Measurements from ENCODE around the gene SSBP2. TPM values are rescaled to one million over a fixed set of nuclear protein-coding genes. Genes with fewer than 3 reads are reported as not detected.

SSBP2 gene
- total RNA-seq (ENCODE audit: unreplicated experiment): 146 TPM
- long read RNA-seq, full-length matches to known transcripts: 83 of 103 reads
- long read RNA-seq, partial matches to known transcripts: 3 of 103 reads
- long read RNA-seq, other reads (novel, unspliced or antisense): 17 of 103 reads

DNA sequence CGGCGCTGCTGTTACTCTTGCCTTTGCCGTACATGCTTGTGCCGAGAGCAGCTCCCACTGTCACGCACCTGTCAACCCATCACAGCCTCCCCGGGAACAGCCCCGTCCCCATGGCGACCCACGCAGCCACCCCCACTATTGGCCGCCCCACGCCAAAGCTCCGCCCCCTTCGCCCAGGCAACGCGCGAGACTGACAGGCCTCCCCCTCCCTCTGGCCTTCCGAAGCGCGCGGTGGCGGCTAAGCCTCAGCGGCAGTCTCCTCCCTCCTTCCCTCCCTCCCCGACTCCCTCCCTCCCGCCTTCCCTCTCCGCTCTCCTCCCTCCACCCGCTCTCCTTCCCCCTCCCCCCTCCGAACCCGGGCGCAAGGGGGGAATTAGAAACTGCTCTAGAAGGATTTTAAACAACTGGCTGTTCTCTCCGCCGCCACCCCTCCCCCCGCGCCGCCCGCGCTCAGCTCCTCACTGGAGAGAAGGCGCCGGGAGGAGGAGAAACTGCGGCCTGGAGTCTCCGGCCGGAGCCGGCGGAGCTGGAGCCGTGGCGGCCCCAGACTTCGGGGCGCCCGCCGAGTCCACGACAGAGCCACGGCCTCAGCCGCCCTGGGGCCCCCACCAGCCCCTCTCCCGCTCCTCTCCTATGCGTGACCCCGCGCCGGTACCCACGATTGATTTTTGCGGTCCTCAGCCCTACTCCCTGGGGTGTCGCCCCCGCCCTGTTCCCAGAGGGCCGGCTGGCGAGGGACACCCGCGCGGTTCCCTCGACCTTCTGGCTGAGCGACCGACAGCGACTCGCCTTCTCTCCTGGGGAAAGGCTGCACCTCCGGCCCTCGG, at the start of gene SSBP2:
Gene SSBP2, minus strand, starts transcription at position 89 of the 827 bp plus-strand sequence. Its CDS starts 55 bp downstream, at position 34.
- peak within 1 kb of the TSS; percentile 91 for H3K27ac Mint-ChIP-seq (ENCODE audit: unreplicated experiment)
- H3K27me3 Mint-ChIP-seq (ENCODE audit: unreplicated experiment): peaks cover 5% of the 10 kb centered on the region
- peak; percentile 100 for DNase-seq
- H3K4me3 Mint-ChIP-seq (ENCODE audit: unreplicated experiment): peak within 1 kb of the TSS; percentile 88
- H3K36me3 Mint-ChIP-seq (ENCODE audit: unreplicated experiment): no peaks in the 10 kb centered on the region
- H3K9me3 Mint-ChIP-seq (ENCODE audit: unreplicated experiment): peaks cover 13% of the 10 kb centered on the region
- TF ChIP-seq, protein P1, sequence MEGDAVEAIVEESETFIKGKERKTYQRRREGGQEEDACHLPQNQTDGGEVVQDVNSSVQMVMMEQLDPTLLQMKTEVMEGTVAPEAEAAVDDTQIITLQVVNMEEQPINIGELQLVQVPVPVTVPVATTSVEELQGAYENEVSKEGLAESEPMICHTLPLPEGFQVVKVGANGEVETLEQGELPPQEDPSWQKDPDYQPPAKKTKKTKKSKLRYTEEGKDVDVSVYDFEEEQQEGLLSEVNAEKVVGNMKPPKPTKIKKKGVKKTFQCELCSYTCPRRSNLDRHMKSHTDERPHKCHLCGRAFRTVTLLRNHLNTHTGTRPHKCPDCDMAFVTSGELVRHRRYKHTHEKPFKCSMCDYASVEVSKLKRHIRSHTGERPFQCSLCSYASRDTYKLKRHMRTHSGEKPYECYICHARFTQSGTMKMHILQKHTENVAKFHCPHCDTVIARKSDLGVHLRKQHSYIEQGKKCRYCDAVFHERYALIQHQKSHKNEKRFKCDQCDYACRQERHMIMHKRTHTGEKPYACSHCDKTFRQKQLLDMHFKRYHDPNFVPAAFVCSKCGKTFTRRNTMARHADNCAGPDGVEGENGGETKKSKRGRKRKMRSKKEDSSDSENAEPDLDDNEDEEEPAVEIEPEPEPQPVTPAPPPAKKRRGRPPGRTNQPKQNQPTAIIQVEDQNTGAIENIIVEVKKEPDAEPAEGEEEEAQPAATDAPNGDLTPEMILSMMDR (IDR thresholded peaks at IDR 0.05; ENCODE audit: partially characterized antibody, unreplicated experiment): no peak
- H3K4me1 Mint-ChIP-seq (ENCODE audit: low read depth, unreplicated experiment): peaks cover 33% of the 10 kb centered on the region

DNA sequence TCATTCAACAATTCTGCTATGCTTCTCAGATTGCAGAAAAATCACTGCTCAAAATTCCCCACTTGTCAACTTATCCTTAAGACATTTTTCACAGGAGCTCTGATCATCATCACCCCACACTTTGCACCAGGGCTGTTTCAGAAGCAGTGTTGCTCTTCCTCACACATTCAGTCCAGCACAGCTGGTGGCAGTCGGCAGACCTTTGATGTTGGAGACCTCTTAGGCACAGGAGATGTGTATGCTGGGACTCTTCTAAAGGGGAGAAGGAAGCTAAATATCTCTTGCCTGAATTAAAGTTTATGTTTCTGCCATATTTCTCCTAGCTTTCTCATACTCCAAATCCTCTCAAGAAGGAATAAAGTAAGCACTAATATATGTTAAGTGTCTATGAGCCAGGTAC, 44.8 kb upstream of the SSBP2 start:
- peaks cover 15% of the 10 kb centered on the region for H3K4me1 Mint-ChIP-seq (ENCODE audit: low read depth, unreplicated experiment)
- TF ChIP-seq, protein P1 (IDR thresholded peaks at IDR 0.05; ENCODE audit: partially characterized antibody, unreplicated experiment): no peak
- peak overlapping the region; percentile 40 for H3K27ac Mint-ChIP-seq (ENCODE audit: unreplicated experiment)
- DNase-seq: no peak
- H3K9me3 Mint-ChIP-seq (ENCODE audit: unreplicated experiment): peaks cover 4% of the 10 kb centered on the region
- H3K4me3 Mint-ChIP-seq (ENCODE audit: unreplicated experiment): no peak overlapping the region
- H3K27me3 Mint-ChIP-seq (ENCODE audit: unreplicated experiment): no peaks in the 10 kb centered on the region
- no peaks in the 10 kb centered on the region for H3K36me3 Mint-ChIP-seq (ENCODE audit: unreplicated experiment)

DNA sequence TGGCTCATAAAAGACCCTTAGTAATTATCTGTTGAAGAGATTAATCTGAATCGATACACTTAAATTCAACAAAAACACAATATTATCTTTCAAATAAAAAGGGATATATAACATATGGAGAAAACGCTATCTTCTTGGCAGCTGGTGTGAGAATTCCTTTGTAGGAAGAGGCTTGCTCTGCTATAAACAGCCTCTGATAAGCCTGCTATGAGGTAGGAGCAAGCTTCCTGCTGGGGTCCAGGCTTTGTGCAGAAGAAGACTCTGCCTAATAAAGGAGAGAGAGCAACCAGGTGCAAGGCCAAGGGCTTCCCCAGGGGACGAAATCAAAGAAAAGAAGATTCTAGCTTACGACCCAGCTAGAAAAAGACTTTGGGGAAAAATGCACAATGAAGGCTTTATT, 43.3 kb upstream of the SSBP2 start:
- TF ChIP-seq, protein P1 (IDR thresholded peaks at IDR 0.05; ENCODE audit: partially characterized antibody, unreplicated experiment): no peak
- H3K27ac Mint-ChIP-seq (ENCODE audit: unreplicated experiment): peak overlapping the region; percentile 13
- H3K9me3 Mint-ChIP-seq (ENCODE audit: unreplicated experiment): peaks cover 4% of the 10 kb centered on the region

DNA sequence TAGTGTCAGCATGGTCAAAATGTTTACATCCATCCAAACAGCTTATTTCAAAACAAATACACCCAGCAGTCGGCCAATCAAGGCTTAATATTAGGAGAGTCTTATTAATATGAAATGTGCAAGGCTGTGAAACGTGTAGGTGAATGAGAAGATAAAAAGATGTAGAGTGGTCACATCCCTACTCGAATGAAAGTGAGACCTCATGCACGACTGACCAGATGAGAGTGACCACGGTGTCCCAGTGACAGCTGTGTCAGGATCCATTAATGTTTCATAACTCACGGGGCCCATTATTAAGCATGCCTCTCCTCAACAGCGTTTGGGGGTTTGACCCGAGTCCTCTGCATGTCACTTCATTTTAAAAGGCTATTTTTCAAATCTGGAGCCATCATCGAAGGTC, 39.4 kb upstream of the SSBP2 start:
- TF ChIP-seq, protein P1 (IDR thresholded peaks at IDR 0.05; ENCODE audit: partially characterized antibody, unreplicated experiment): no peak
- H3K9me3 Mint-ChIP-seq (ENCODE audit: unreplicated experiment): no peaks in the 10 kb centered on the region
- H3K36me3 Mint-ChIP-seq (ENCODE audit: unreplicated experiment): no peaks in the 10 kb centered on the region
- peaks cover 15% of the 10 kb centered on the region for H3K4me1 Mint-ChIP-seq (ENCODE audit: low read depth, unreplicated experiment)
- H3K4me3 Mint-ChIP-seq (ENCODE audit: unreplicated experiment): no peak overlapping the region
- H3K27me3 Mint-ChIP-seq (ENCODE audit: unreplicated experiment): no peaks in the 10 kb centered on the region
- no peak overlapping the region for H3K27ac Mint-ChIP-seq (ENCODE audit: unreplicated experiment)
- no peak for DNase-seq

More for the DNA sequence above, 43.3 kb upstream of the SSBP2 start:
- H3K4me3 Mint-ChIP-seq (ENCODE audit: unreplicated experiment): no peak overlapping the region
- H3K36me3 Mint-ChIP-seq (ENCODE audit: unreplicated experiment): no peaks in the 10 kb centered on the region
- H3K4me1 Mint-ChIP-seq (ENCODE audit: low read depth, unreplicated experiment): peaks cover 17% of the 10 kb centered on the region
- H3K27me3 Mint-ChIP-seq (ENCODE audit: unreplicated experiment): no peaks in the 10 kb centered on the region
- no peak for DNase-seq

DNA sequence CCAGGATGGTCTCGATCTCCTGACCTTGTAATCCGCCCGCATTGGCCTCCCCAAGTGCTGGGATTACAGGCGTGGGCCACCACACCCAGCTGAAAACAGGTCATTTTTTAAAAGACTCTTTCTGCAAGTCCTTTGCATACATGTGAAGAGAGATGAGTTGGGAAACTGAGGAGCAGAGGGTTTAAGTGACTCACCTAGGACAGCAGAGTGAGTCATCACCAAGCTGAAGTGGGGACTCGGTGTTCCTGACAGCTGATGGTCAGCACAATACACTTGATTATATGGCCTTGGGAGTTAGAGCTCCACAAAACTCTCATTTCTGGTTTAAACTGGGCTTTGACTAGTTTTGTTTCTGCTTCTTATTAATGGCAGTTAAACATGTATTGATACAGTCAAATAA, 38.1 kb upstream of the SSBP2 start:
- no peak for DNase-seq
- TF ChIP-seq, protein P1 (IDR thresholded peaks at IDR 0.05; ENCODE audit: partially characterized antibody, unreplicated experiment): no peak
- Mint-ChIP-seq H3K4me3 (ENCODE audit: unreplicated experiment) (no peak overlapping the region), H3K27ac (ENCODE audit: unreplicated experiment) (no peak overlapping the region), H3K36me3 (ENCODE audit: unreplicated experiment) (no peaks in the 10 kb centered on the region), H3K4me1 (ENCODE audit: low read depth, unreplicated experiment) (peaks cover 14% of the 10 kb centered on the region), H3K9me3 (ENCODE audit: unreplicated experiment) (no peaks in the 10 kb centered on the region), H3K27me3 (ENCODE audit: unreplicated experiment) (no peaks in the 10 kb centered on the region)
